Measurements from ENCODE around the gene SSH3. TPM values are rescaled to one million over a fixed set of nuclear protein-coding genes. Genes with fewer than 3 reads are reported as not detected.
A peak's percentile ranks its signal among the peaks of the same experiment; 100 is the strongest.

SSH3 gene
- polyA plus RNA-seq, 3 donors: 19.1 to 32.6 (median 23.1) TPM

DNA sequence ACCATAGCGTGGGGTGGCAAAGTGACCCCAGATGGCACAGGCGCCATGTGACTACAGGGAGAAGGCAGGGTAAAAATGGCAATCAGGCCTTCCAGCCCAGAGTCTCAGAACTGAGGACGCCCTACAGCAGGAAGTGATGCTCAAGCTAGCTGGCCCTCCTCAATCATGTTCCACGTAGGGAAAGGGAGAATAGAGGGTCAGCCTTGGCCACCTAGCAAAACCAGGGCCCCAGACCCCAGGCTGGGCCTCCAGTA is 15.2 kb upstream of the SSH3 start:
- DNase-seq (ENCODE audit: extremely low read depth in 1 of 11, low read depth in 9 of 11, low spot score in 4 of 11): no peak

DNA sequence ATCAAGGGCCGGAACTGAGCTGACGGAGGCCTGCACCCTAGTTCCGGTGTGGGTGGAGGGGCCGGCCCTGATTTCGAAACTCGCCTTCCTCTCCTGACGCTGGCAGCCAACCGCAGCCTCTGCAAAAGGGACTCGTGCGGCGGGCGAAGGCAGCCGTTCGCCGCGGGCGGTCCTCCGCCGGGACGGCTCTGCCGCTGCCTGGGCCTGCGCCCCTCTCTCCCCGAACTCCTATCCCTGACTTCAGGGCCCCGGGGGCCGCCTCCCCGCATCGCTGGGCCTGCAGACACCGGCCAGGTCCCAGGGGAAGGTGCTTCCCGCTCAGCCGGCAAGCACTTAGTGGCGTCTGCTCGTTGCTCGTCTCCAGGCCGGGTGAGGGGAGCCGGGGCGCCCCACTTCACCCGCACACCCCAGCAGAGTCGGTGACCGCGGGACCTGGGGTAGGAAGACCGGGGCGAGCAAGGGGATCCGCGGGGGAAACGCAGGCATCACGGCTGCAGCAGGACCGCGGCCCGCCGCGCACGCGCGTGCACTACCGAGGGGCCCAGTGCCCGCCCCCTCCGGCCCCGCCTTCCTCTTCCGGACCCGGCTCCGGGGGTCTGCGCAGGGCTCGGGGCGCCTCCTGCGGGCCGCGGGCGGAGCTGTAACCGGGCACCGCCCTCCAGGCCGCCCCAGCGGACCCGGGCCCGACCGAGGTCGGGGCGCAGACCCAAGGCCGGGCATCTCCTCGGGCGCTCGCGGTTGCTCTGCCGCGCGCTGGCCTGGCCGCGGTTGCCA is 14.7 kb upstream of the SSH3 start:
- DNase-seq (ENCODE audit: extremely low read depth in 1 of 11, low read depth in 9 of 11, low spot score in 4 of 11): peak in 9 of 11 donors; percentile 70 to 88 (median 86)

DNA sequence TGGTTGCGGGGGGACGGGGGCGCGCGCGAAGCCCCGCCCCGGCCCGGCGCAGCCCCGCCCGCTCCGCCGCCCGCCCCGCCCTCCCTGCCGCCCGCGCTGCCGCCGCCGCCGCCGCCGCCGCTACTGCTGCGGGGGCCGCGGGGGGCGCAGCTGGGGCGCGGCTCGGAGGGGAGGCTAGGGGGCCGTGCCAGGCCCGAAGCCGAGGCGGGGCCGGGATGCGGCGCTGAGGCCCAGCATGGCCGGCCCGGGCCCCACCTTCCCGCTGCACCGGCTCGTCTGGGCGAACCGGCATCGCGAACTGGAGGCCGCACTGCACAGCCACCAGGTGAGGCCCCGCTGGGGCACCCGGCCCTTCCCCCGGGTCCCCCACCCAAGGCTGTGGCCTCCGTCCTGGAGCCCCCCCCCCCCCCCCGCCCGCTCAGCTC is 14.1 kb upstream of the SSH3 start, which contains the start of gene ANKRD13D:
ANKRD13D (plus strand) TSS at position 78 of the 425 bp plus-strand sequence; CDS start at position 236, 158 bp downstream.
- DNase-seq (ENCODE audit: extremely low read depth in 1 of 11, low read depth in 9 of 11, low spot score in 4 of 11): no peak

DNA sequence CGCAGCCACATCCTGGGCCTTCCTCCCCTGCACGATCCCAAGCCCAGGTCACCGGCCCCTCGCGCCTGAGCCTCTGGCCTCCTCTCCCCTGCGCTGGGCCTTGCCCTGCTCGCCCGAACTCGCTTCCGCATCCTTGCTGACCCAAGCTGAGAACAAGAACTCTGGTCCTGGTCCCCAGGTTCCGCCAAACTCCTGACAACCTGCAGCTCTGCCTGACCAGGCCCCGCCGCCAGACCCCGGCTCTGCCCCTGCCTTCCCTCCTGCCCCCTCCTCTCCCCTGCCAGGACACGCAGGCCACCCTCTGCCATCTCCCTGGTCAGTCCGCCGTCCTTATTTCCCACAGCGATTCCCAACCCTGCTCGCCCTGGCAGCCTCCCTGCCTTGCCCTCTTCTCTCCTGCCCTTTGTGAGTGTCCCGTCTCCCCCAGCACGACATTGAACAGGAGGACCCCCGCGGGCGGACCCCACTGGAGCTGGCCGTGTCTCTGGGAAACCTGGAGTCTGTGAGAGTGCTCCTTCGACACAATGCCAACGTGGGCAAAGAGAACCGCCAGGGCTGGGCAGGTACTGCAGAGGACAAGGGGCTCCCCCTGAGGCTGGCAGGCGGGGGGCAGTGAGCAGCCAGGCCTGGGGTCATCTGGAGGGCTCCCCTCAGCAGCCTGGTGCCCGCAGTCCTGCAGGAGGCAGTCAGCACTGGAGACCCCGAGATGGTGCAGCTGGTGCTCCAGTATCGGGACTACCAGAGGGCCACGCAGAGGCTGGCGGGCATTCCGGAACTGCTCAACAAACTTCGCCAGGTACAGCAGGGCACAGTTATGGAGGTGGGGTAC is 13.5 kb upstream of the SSH3 start:
- no peak for DNase-seq (ENCODE audit: extremely low read depth in 1 of 11, low read depth in 9 of 11, low spot score in 4 of 11)

DNA sequence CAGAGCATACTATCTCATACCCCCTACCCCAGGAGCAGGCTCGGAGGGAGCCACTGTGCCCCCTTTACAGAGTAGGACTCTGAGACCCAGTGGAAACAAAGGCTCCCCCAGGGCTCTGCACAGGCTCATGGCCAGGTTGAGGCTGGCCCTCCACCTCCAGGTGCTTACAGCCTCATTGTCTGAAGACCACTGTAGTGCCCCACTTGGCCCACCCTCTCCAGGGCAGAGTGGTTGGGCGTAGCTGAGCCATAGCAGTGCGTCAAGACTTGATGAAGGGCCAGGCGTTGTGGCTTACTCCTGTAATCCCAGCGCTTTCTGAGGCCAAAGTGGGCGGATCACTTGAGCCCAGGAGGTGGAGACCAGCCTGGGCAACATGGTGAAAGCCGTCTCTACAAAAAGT is 12.5 kb upstream of the SSH3 start:
- no peak for DNase-seq (ENCODE audit: extremely low read depth in 1 of 11, low read depth in 9 of 11, low spot score in 4 of 11)

DNA sequence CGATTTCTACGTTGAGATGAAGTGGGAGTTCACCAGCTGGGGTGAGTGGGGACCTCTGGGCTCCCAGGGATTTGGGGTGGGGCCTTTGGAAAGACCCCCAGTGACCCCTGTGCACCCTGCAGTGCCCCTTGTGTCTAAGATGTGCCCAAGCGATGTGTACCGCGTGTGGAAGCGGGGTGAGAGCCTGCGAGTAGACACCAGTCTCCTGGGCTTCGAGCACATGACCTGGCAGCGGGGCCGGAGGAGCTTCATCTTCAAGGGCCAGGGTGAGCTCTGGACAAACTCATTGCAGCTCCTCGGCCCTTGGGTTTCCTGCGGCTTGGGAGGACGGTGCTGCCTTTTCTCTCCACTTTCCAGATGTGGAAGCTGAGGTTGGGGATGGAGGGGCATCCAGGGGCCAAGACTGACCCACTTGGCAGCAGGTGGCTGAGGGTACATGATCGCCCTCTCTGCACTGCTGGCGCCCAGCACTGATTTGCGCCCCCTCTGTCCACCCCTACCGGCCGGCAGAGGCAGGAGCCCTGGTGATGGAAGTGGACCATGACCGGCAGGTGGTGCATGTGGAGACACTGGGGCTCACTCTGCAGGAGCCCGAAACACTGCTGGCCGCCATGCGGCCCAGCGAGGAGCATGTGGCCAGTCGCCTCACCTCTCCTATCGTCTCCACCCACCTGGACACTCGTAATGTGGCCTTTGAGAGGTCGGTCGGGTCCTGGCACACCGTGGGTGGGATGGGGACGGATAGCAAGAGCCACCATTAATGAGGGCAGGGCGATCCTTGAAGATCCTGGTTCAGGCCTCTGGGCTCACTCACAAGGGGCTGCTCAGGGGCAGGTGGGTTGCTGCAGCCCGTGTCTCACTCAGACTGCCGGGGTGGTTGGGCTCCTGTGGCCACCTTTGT is 11.6 kb upstream of the SSH3 start:
- no peak for DNase-seq (ENCODE audit: extremely low read depth in 1 of 11, low read depth in 9 of 11, low spot score in 4 of 11)

DNA sequence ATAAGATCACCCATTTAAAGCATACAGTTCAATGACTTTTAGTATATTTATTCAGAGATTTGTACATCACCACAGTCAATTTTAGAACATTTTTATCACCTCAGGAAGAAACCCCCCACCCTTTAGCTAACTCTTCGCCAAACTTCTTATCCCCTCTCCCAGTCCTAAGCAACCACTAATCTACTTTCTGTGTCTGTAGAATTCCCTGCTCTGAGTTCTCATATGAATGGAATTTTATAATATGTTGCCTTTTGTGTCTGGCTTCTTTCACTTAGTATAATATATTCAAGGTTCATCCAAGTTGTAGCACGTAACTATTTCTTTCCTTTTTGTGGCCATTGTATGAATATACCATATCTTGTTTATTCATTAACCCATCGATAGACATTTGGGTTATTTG is 10.7 kb upstream of the SSH3 start:
- DNase-seq (ENCODE audit: extremely low read depth in 1 of 11, low read depth in 9 of 11, low spot score in 4 of 11): no peak

DNA sequence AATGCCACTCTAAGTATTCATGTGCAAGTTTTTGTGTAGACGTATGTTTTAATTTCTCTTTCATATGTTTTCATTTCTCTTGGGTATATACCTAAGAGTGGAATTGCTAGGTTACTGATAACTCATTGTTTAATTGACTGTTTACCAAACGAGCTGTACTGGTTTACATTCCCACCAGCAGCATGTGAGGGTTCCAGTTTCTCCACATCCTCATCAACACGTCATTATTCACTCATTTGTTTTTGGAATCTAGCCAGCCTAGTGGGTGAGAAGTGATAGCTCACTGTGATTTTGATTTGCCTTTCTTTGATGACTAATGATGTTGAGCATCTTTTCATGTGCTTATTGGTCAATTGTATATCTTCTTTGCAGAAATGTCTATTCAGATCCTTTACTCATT is 10.2 kb upstream of the SSH3 start:
- DNase-seq (ENCODE audit: extremely low read depth in 1 of 11, low read depth in 9 of 11, low spot score in 4 of 11): no peak

DNA sequence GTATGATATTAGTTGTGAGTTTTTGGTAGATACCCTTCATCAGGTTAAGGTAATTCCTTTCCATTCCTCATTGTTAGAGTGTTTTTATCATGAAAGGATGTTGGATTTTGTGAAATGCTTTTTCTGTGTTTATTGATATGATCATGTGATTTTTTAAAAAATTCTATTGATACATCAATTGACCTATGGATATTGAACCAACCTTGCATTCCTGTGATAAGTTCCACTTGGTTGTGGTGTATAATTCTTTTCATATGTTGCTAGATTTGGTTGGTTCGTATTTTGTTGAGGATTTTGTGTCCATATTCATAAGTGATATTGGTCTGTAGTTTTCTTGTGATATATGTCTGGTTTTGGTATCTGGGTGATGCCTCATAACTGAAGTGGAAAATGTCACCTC is 7.5 kb upstream of the SSH3 start:
- DNase-seq (ENCODE audit: extremely low read depth in 1 of 11, low read depth in 9 of 11, low spot score in 4 of 11): no peak

DNA sequence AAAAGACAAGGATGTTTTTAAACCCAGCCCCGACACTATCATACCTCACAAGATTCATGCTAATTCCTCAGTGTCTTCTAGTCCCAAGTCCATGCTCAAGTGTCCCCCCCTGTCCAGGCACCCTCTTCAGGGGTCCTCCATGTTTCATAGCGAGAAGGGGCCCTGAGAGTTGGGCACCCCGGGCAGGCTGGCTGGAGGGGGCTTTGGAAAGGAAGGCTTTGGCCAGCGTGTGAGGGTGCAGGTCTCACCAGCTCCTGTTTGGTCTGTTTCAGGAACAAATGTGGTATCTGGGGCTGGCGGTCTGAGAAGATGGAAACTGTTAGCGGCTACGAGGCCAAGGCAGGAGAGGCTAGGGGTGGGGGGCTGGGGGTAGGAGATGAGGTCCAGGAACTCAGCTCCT is 4.5 kb upstream of the SSH3 start:
- no peak for DNase-seq (ENCODE audit: extremely low read depth in 1 of 11, low read depth in 9 of 11, low spot score in 4 of 11)

DNA sequence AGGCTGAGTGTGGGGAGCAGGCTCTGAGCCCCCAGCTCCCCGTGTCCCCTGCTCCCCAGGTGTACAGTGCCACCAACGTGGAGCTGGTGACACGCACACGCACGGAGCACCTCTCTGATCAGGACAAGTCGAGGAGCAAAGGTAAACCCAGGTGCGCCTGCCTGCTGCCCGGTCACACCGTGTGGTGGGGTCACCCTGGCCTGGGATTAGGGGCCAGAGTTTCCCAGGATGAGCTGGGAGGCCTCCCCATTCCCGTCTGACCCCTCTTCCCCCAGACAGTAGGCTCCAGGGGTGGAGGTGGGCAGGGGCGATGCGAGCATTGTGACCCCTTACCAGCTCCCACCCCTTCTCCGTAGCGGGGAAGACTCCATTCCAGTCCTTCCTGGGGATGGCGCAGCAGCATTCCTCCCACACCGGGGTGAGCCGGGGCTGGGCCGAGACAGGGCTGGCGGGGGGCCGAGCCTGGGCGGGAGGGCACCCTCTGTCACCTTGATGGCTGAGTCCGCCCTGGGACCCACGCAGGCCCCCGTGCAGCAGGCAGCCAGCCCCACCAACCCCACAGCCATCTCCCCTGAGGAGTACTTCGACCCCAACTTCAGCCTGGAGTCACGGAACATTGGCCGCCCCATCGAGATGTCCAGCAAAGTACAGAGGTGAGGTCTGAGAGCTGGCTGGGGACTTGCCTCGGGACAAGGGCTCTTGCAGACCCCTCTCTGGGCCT is 3.7 kb upstream of the SSH3 start:
- DNase-seq (ENCODE audit: extremely low read depth in 1 of 11, low read depth in 9 of 11, low spot score in 4 of 11): no peak

DNA sequence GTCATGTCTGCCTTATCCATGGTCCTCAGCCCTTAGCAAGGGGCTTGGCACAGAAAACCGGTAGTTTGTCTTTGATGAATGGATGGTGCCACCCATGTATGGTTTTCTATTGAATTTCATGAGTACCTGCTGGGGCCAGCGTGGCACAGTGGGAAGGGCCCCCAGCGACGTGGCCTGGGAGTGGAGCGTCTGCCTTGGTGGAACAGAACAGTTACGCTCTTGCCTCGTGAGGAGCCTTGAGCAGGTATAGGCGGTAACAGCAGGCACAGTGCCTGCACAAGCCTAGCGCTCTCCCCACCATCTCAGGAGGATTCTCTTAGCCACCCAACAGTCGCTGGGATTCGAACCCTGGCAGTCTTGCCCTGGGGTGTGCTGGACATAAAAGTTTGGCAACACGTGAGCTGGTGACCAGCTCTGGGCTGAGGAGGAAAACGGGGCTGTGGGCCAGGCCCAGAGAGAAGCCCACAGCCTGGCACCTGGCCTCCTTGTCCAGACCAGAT is 3.0 kb upstream of the SSH3 start:
- no peak for DNase-seq (ENCODE audit: extremely low read depth in 1 of 11, low read depth in 9 of 11, low spot score in 4 of 11)

DNA sequence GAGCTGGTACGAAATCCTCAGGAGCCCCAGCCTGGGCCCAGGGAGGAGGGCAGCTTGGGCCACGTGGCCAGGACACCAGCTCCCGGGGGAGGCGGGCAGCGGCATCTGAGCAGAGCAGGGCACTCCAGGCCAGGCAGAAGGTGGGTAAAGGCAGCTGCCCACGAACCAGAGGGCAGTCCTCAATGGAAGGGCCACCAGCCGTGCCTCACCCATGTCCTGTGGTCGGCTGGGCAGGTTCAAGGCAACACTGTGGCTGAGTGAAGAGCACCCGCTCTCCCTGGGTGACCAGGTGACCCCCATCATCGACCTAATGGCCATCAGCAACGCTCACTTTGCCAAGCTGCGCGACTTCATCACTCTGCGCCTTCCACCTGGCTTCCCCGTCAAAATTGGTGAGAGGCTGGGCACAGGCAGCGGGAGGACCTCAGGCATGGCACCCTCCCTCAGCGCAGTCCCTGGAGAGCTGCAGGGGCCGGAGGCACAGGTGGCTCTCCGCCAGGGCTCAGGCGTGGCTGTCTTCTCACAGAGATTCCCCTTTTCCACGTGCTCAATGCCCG is 2.5 kb upstream of the SSH3 start:
- DNase-seq (ENCODE audit: extremely low read depth in 1 of 11, low read depth in 9 of 11, low spot score in 4 of 11): no peak

DNA sequence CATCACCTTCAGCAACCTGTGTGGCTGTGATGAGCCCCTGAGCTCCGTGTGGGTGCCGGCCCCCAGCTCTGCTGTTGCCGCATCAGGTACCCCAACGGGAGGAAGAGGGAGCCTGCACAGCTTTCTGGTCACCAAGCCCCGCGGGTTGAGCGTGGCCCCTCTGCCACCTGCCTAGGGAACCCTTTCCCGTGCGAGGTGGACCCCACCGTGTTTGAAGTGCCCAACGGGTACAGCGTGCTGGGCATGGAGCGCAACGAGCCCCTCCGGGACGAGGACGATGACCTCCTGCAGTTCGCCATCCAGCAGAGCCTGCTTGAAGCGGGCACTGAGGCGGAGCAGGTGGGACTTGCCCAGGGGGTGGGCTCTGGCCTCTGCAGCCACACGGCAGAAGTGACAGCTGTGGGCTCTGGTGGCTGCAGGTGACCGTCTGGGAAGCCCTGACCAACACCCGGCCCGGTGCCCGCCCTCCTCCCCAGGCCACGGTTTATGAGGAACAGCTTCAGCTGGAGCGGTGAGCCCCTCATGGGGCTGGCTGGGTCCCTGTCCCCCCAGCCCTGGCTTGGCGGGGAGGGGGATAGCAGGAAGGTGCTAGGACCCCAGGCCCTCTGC is 1.9 kb upstream of the SSH3 start:
- no peak for DNase-seq (ENCODE audit: extremely low read depth in 1 of 11, low read depth in 9 of 11, low spot score in 4 of 11)

DNA sequence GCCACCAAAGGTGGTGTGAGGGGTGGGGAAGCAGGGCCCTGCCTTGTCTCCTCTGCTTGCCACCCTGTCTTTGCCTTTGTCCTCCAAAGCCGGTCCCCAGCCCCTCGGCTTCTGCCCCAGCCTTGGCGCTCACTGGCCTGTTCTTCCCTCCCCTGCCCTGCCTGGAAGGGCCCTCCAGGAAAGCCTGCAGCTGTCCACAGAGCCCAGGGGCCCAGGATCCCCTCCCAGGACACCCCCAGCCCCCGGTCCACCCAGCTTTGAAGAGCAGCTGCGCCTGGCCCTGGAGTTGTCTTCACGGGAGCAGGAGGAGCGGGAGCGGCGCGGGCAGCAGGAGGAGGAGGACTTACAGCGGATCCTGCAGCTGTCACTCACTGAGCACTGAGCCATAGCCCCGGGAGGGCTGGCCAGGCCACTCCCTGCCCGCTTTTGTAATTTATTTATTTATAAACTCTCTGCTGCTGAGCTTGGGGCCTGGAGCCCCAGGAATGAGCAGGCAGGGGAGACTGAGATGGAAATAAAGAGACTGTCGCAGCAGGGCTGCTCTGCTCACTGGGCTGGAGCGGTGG is 1.3 kb upstream of the SSH3 start:
- DNase-seq (ENCODE audit: extremely low read depth in 1 of 11, low read depth in 9 of 11, low spot score in 4 of 11): peak in 6 of 11 donors; percentile 51 to 67 (median 56)

DNA sequence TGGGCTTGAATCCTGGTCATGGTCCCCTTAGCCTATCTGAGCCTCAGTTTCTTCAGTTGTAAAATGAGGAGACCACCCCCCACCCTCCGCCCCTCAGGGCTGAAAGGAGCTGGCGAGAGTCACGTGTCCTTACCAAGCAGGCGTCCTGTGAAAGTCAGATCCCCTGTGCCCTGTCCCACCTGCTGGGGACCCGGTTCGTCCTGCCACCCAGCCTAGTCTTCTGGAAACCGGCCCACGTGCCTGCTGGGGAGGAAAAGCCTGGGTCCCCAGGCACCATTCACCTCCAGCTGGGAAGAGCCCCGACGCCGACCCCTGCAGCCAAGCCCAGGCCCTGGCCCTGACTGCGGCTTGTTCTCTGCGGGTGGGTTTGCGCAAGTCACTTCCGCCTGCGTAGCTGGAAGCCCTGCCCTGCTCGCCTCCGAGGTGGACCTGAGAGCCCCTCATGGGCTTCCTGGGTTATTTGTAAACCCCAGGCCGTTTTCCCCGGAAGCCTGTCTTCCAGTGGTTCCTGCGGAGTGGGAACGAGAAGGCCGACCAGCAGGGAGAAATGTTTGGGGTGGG is 679 bp upstream of the SSH3 start:
- no peak for DNase-seq (ENCODE audit: extremely low read depth in 1 of 11, low read depth in 9 of 11, low spot score in 4 of 11)

DNA sequence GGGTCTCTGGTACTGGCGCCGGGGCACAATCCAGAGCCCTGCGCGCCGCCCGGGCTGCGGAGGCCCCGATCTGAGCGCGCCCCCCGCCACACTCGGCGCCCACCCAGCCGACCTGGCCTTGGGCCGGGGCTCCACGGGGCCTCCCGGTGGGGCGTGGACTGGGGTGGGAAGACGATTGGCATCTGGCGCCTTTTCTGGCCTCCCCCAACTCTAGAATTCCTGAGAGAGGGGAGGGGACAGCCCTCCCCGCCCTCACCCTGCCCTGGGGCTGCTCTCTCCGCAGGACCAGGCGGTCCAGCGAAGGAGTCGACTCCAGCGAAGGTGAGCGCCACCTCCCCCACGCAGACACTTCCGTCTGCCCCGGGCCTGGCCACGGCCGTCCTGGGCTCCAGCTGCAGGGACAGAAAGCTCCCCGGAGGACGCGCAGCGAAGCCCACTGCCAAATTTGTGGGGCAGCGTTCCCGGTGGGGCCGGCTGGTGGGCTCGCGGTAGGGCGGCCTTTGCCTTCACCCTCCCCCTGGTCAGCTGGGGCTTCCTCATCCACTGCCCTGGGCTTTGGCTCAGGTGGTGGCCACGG is 593 bp downstream of the SSH3 start:
- DNase-seq (ENCODE audit: extremely low read depth in 1 of 11, low read depth in 9 of 11, low spot score in 4 of 11): peak in 1 of 11 donors; percentile 42
